Occipital lobe (tissue), 1 donor: ENCODE results near the gene IL27RA. TPM values are rescaled to one million over a fixed set of nuclear protein-coding genes. Genes with fewer than 3 reads are reported as not detected.

ENCODE experiments used
- total RNA-seq: library from RNA; depleted of rRNA; stranded (reverse); fragments of >200 nt; gene quantifications from one replicate; pipeline ENCODE4 v1.2.3, GENCODE V29; 2014

IL27RA gene
- total RNA-seq, 1 donor from 2014 or later, result 7.0 TPM

Other genes starting within 250 kb of the IL27RA start
- 11.1 TPM for gene ZSWIM4, start 236.3 kb upstream of the IL27RA start, total RNA-seq
- gene NANOS3, start 154.6 kb upstream of the IL27RA start, total RNA-seq, result 5.6 TPM
- gene BRME1, start 125.6 kb upstream of the IL27RA start, total RNA-seq, result 11.1 TPM
- 8.9 TPM for gene CC2D1A, start 125.6 kb upstream of the IL27RA start, total RNA-seq
- gene PODNL1, start 93.3 kb upstream of the IL27RA start, total RNA-seq, result not detected
- 10.1 TPM for gene DCAF15, start 79.3 kb upstream of the IL27RA start, total RNA-seq
- 1.7 TPM for gene RFX1, start 25.4 kb upstream of the IL27RA start, total RNA-seq
- gene RLN3, start 3.6 kb upstream of the IL27RA start, total RNA-seq, result not detected
- gene PALM3, start 30.3 kb downstream of the IL27RA start, total RNA-seq, result 3.4 TPM
- gene MISP3, start 41.0 kb downstream of the IL27RA start, total RNA-seq, result 1.6 TPM
- gene C19orf67, start 54.0 kb downstream of the IL27RA start, total RNA-seq, result not detected
- gene SAMD1, start 59.0 kb downstream of the IL27RA start, total RNA-seq, result 37.1 TPM
- gene PRKACA, start 86.0 kb downstream of the IL27RA start, total RNA-seq, result 29.3 TPM
- 1.4 TPM for gene ASF1B, start 104.8 kb downstream of the IL27RA start, total RNA-seq
- 47.9 TPM for gene ADGRL1, start 174.4 kb downstream of the IL27RA start, total RNA-seq